GM23338 (cell line): ENCODE measurements around the gene RILP. TPM values are rescaled to one million over a fixed set of nuclear protein-coding genes. Genes with fewer than 3 reads are reported as not detected.

Experiments used
- ATAC-seq: fragments of 200-7000 bp; cut with Tn5 transposase; 3 replicates; pipeline ENCODE4 v1.9.1; 2020
- DNase-seq: peaks from one replicate; pipeline ENCODE4 v3.0.0-alpha.2; 2015; ENCODE audit warnings: low spot score
- H2AFZ ChIP-seq: fragments of 200-600 bp; sonication (generic); 2 replicates; pipeline ENCODE4 v1.8.0; 2016; ENCODE audit warnings: antibody characterized with exemption, mild to moderate bottlenecking, moderate library complexity
- H3F3A ChIP-seq: fragments of 200-600 bp; sonication (generic); replicated peaks from 2 replicates; pipeline ENCODE4 v1.8.0; 2017; ENCODE audit warnings: antibody characterized with exemption, mixed run types, low read depth
- H3K27ac ChIP-seq: fragments of 200-600 bp; sonication (generic); 2 replicates; pipeline ENCODE4 v1.6.1; 2016; ENCODE audit warnings: low read depth
- H3K27me3 ChIP-seq: fragments of 200-600 bp; sonication (generic); 2 replicates; pipeline ENCODE4 v1.8.0; 2016; ENCODE audit warnings: mild to moderate bottlenecking, mixed run types, moderate library complexity; ENCODE audit not compliant: insufficient read depth
- H3K36me3 ChIP-seq: fragments of 200-600 bp; sonication (generic); 2 replicates; pipeline ENCODE4 v1.8.0; 2016; ENCODE audit warnings: mild to moderate bottlenecking; ENCODE audit not compliant: insufficient read depth
- H3K4me1 ChIP-seq: fragments of 200-600 bp; sonication (generic); 2 replicates; pipeline ENCODE4 v1.8.0; 2016; ENCODE audit warnings: mild to moderate bottlenecking, moderate library complexity; ENCODE audit not compliant: insufficient read depth
- H3K4me2 ChIP-seq: fragments of 200-600 bp; sonication (generic); 2 replicates; pipeline ENCODE4 v1.7.1; 2017; ENCODE audit warnings: mixed run types
- H3K4me3 ChIP-seq: fragments of 200-600 bp; sonication (generic); 2 replicates; pipeline ENCODE4 v1.6.1; 2016; ENCODE audit warnings: mixed run types
- H3K79me2 ChIP-seq: fragments of 200-600 bp; sonication (generic); replicated peaks from 2 replicates; pipeline ENCODE4 v1.8.0; 2017; ENCODE audit warnings: mild to moderate bottlenecking; ENCODE audit not compliant: insufficient read depth
- H3K9me2 ChIP-seq: fragments of 200-600 bp; sonication (generic); 2 replicates; pipeline ENCODE4 v1.8.0; 2017; ENCODE audit not compliant: insufficient read depth
- H4K20me1 ChIP-seq: fragments of 200-600 bp; sonication (generic); replicated peaks from 2 replicates; pipeline ENCODE4 v1.8.0; 2017; ENCODE audit warnings: mild to moderate bottlenecking; ENCODE audit not compliant: insufficient read depth
- H3K27ac Mint-ChIP-seq: 2 replicates; pipeline ENCODE4 v1.8.0; 2020; ENCODE audit warnings: inconsistent platforms, mild to moderate bottlenecking, moderate library complexity, mixed read lengths
- H3K27me3 Mint-ChIP-seq: 3 replicates; pipeline ENCODE4 v1.8.0; 2022; ENCODE audit warnings: low read depth, mild to moderate bottlenecking, moderate library complexity, mixed read lengths, inconsistent platforms; ENCODE audit not compliant: insufficient read depth, poor library complexity
- H3K36me3 Mint-ChIP-seq: 3 replicates; pipeline ENCODE4 v1.8.0; 2021; ENCODE audit warnings: low read depth, mild to moderate bottlenecking, inconsistent platforms, moderate library complexity, mixed read lengths
- H3K4me1 Mint-ChIP-seq: 3 replicates; pipeline ENCODE4 v1.8.0; 2020; ENCODE audit warnings: mild to moderate bottlenecking, inconsistent platforms, mixed read lengths
- H3K4me3 Mint-ChIP-seq: 3 replicates; pipeline ENCODE4 v1.8.0; 2021; ENCODE audit warnings: moderate library complexity, mild to moderate bottlenecking, inconsistent platforms, mixed read lengths
- H3K9me3 Mint-ChIP-seq: 3 replicates; pipeline ENCODE4 v1.8.0; 2020; ENCODE audit warnings: moderate library complexity, mild to moderate bottlenecking, inconsistent platforms, mixed read lengths
- CREB1 ChIP-seq: fragments of 250-450 bp; sonication (Bioruptor Pico); IDR thresholded peaks from 2 replicates; pipeline ENCODE4 v1.5.0; 2020; ENCODE audit warnings: low read depth, mild to moderate bottlenecking, moderate library complexity
- EZH2 ChIP-seq: fragments of 200-600 bp; sonication (generic); IDR thresholded peaks from one replicate; pipeline ENCODE4 v1.8.0; 2017; ENCODE audit warnings: antibody characterized with exemption, mild to moderate bottlenecking, low read depth; ENCODE audit not compliant: unreplicated experiment
- EZH2phosphoT487 ChIP-seq: fragments of 200-600 bp; sonication (generic); IDR thresholded peaks from one replicate; pipeline ENCODE4 v1.8.1; 2018; ENCODE audit warnings: antibody characterized with exemption; ENCODE audit not compliant: unreplicated experiment
- STAT1 ChIP-seq: IDR thresholded peaks from one replicate; pipeline ENCODE4 v1.6.1; 2016; ENCODE audit warnings: antibody characterized with exemption; ENCODE audit not compliant: unreplicated experiment
- ZNF331 ChIP-seq: fragments of 250-450 bp; sonication (Bioruptor Pico); IDR thresholded peaks from 2 replicates; pipeline ENCODE4 v1.5.0; 2020; ENCODE audit warnings: low read depth, mild to moderate bottlenecking, moderate library complexity
- polyA plus RNA-seq: library from polyadenylated mRNA; unstranded; fragments of >200 nt; fragmentation: Nextera tagmentation; extraction: Ambion mirVana; gene quantifications from 2 replicates; pipeline ENCODE4 v1.2.1, GENCODE V29; 2016
- total RNA-seq: library from RNA; depleted of rRNA; stranded (reverse); fragments of >200 nt; shearing (Covaris generic); gene quantifications from 2 replicates; pipeline ENCODE4 v1.2.3, GENCODE V29; 2014
- TF ChIP-seq, protein P1 (sequence below): fragments of 250-450 bp; sonication (Bioruptor Pico); IDR thresholded peaks from 2 replicates; pipeline ENCODE4 v1.5.0; 2020; ENCODE audit warnings: mild to moderate bottlenecking, moderate library complexity
- TF ChIP-seq, protein P2 (sequence below): IDR thresholded peaks from 2 replicates; pipeline ENCODE4 v1.6.1; 2016; ENCODE audit warnings: antibody characterized with exemption

Gene RILP
- total and polyA plus RNA-seq, 2 experiments from 2014 or later: 9.2 to 10.8 TPM

DNA sequence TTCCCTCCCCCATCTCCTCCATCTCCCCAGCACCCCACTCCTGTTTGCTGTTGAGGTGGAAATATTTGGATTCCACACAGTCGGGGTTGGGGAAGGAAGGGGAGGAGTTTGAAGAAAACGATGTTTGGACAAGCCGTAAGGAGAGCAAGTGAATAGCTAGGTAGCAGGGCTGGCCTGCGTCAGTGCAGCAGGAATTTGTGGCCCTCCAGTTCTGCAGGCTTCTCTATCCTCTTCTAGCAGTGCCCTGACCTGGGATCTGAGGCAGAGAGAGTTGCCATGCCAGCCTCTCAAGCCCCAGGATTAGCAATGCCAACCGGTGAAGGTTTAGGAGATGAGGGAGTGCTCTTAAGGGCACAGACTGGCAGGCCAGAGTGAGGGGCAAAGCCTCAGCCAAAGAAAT lies 48.0 kb upstream of the RILP start (continued):
- TF ChIP-seq, protein P1, sequence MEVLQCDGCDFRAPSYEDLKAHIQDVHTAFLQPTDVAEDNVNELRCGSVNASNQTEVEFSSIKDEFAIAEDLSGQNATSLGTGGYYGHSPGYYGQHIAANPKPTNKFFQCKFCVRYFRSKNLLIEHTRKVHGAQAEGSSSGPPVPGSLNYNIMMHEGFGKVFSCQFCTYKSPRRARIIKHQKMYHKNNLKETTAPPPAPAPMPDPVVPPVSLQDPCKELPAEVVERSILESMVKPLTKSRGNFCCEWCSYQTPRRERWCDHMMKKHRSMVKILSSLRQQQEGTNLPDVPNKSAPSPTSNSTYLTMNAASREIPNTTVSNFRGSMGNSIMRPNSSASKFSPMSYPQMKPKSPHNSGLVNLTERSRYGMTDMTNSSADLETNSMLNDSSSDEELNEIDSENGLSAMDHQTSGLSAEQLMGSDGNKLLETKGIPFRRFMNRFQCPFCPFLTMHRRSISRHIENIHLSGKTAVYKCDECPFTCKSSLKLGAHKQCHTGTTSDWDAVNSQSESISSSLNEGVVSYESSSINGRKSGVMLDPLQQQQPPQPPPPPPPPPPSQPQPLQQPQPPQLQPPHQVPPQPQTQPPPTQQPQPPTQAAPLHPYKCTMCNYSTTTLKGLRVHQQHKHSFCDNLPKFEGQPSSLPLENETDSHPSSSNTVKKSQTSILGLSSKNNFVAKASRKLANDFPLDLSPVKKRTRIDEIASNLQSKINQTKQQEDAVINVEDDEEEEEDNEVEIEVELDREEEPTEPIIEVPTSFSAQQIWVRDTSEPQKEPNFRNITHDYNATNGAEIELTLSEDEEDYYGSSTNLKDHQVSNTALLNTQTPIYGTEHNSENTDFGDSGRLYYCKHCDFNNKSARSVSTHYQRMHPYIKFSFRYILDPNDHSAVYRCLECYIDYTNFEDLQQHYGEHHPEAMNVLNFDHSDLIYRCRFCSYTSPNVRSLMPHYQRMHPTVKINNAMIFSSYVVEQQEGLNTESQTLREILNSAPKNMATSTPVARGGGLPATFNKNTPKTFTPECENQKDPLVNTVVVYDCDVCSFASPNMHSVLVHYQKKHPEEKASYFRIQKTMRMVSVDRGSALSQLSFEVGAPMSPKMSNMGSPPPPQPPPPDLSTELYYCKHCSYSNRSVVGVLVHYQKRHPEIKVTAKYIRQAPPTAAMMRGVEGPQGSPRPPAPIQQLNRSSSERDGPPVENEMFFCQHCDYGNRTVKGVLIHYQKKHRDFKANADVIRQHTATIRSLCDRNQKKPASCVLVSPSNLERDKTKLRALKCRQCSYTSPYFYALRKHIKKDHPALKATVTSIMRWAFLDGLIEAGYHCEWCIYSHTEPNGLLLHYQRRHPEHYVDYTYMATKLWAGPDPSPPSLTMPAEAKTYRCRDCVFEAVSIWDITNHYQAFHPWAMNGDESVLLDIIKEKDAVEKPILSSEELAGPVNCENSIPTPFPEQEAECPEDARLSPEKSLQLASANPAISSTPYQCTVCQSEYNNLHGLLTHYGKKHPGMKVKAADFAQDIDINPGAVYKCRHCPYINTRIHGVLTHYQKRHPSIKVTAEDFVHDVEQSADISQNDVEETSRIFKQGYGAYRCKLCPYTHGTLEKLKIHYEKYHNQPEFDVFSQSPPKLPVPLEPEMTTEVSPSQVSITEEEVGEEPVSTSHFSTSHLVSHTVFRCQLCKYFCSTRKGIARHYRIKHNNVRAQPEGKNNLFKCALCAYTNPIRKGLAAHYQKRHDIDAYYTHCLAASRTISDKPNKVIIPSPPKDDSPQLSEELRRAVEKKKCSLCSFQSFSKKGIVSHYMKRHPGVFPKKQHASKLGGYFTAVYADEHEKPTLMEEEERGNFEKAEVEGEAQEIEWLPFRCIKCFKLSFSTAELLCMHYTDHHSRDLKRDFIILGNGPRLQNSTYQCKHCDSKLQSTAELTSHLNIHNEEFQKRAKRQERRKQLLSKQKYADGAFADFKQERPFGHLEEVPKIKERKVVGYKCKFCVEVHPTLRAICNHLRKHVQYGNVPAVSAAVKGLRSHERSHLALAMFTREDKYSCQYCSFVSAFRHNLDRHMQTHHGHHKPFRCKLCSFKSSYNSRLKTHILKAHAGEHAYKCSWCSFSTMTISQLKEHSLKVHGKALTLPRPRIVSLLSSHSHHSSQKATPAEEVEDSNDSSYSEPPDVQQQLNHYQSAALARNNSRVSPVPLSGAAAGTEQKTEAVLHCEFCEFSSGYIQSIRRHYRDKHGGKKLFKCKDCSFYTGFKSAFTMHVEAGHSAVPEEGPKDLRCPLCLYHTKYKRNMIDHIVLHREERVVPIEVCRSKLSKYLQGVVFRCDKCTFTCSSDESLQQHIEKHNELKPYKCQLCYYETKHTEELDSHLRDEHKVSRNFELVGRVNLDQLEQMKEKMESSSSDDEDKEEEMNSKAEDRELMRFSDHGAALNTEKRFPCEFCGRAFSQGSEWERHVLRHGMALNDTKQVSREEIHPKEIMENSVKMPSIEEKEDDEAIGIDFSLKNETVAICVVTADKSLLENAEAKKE (CRISPR knock-in tag): no peak
- TF ChIP-seq, protein P2, sequence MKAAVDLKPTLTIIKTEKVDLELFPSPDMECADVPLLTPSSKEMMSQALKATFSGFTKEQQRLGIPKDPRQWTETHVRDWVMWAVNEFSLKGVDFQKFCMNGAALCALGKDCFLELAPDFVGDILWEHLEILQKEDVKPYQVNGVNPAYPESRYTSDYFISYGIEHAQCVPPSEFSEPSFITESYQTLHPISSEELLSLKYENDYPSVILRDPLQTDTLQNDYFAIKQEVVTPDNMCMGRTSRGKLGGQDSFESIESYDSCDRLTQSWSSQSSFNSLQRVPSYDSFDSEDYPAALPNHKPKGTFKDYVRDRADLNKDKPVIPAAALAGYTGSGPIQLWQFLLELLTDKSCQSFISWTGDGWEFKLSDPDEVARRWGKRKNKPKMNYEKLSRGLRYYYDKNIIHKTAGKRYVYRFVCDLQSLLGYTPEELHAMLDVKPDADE: no peak
- no peak for TF ChIP-seq EZH2phosphoT487
- no peak for TF ChIP-seq ZNF331
- TF ChIP-seq CREB1 (CRISPR knock-in tag): no peak

DNA sequence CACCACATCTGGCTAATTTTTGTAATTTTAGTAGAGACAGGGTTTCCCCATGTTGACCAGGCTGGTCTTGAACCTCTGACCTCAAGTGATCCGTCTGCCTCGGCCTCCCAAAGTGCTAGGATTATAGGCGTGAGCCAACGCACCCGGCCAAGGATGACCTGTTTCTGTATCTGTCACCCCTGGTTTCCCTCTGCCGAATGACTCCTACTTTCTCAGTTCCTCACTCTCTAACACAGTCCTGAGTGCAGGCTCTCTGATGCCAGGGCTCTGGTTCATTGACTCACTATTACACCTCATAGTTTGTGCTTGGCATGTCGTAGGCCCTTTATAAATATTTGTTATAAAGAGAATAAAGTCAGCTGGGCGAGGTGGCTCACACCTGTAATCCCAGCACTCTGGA lies 45.7 kb upstream of the RILP start:
- Mint-ChIP-seq H3K27ac (no peak overlapping the region), H3K36me3 (peaks cover 12% of the 10 kb centered on the region), H3K4me3 (no peak overlapping the region), H3K9me3 (peaks cover 25% of the 10 kb centered on the region), H3K27me3 (peaks cover 13% of the 10 kb centered on the region), H3K4me1 (no peaks in the 10 kb centered on the region; the same call in 2 of the 3 replicates)
- DNase-seq (no peak), ATAC-seq (no peak)
- Histone ChIP-seq H3K79me2 (no peaks in the 10 kb centered on the region), H3K9me2 (no peaks in the 10 kb centered on the region; the same call in 1 of the 2 replicates), H3K36me3 (no peaks in the 10 kb centered on the region), H3K4me3 (no peak overlapping the region), H3K27ac (no peak overlapping the region), H3K4me1 (no peaks in the 10 kb centered on the region), H2AFZ (no peak overlapping the region), H3F3A (no peaks in the 10 kb centered on the region), H3K4me2 (no peak overlapping the region), H3K27me3 (no peaks in the 10 kb centered on the region), H4K20me1 (no peaks in the 10 kb centered on the region)
- TF ChIP-seq STAT1 (no peak), EZH2 (no peak), CREB1 (CRISPR knock-in tag) (no peak)
